Esophagus muscularis mucosa (tissue), 3 donors: ENCODE results near the gene MICAL3.

Experiments used
- EP300 ChIP-seq: sonication (generic); formaldehyde crosslinking; IDR thresholded peaks from one replicate; pipeline ENCODE4 v1.6.1; 2017; ENCODE audit warnings: antibody characterized with exemption
- TF ChIP-seq, protein P1 (sequence below), 3 experiments: fragments of 200-600 bp in 2 of 3; fragments of 450-650 bp in 1 of 3; sonication (generic) in 2 of 3; IDR thresholded peaks; one replicate each; pipeline ENCODE4 v1.5.1; 2017 to 2019; ENCODE audit warnings: antibody characterized with exemption in 3 of 3, mild to moderate bottlenecking in 2 of 3, moderate library complexity in 1 of 3

GRCh38 chr22:17810570-17811116 lies 213.7 kb downstream of the MICAL3 start:
- TF ChIP-seq, protein P1, sequence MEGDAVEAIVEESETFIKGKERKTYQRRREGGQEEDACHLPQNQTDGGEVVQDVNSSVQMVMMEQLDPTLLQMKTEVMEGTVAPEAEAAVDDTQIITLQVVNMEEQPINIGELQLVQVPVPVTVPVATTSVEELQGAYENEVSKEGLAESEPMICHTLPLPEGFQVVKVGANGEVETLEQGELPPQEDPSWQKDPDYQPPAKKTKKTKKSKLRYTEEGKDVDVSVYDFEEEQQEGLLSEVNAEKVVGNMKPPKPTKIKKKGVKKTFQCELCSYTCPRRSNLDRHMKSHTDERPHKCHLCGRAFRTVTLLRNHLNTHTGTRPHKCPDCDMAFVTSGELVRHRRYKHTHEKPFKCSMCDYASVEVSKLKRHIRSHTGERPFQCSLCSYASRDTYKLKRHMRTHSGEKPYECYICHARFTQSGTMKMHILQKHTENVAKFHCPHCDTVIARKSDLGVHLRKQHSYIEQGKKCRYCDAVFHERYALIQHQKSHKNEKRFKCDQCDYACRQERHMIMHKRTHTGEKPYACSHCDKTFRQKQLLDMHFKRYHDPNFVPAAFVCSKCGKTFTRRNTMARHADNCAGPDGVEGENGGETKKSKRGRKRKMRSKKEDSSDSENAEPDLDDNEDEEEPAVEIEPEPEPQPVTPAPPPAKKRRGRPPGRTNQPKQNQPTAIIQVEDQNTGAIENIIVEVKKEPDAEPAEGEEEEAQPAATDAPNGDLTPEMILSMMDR (IDR thresholded peaks at IDR 0.05): no peak
- TF ChIP-seq EP300: no peak
